ENCODE measurements around the gene BCKDHB.

DNA sequence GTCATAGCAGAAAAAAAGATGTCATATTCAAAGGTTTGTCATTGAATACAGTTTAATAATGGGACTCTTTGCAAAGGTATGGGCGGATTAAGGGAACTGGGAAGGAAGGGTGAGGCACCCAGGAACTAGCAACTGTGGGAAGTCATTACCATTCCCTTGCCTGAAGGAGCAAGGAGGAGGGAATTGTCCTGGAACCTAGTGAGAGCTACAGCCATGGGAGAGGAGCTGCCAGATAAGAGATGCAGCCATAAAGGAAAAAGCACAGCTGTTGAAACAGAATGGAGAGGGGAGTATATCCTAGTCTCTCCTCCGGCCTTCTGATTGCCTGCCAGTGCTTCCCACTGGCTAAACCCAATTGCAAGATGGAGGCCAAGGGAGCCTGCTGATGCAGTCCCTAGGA lies 250.6 kb downstream of the BCKDHB start:
- TF ChIP-seq, protein P1, sequence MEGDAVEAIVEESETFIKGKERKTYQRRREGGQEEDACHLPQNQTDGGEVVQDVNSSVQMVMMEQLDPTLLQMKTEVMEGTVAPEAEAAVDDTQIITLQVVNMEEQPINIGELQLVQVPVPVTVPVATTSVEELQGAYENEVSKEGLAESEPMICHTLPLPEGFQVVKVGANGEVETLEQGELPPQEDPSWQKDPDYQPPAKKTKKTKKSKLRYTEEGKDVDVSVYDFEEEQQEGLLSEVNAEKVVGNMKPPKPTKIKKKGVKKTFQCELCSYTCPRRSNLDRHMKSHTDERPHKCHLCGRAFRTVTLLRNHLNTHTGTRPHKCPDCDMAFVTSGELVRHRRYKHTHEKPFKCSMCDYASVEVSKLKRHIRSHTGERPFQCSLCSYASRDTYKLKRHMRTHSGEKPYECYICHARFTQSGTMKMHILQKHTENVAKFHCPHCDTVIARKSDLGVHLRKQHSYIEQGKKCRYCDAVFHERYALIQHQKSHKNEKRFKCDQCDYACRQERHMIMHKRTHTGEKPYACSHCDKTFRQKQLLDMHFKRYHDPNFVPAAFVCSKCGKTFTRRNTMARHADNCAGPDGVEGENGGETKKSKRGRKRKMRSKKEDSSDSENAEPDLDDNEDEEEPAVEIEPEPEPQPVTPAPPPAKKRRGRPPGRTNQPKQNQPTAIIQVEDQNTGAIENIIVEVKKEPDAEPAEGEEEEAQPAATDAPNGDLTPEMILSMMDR (IDR thresholded peaks at IDR 0.05; ENCODE audit: low read depth, low read length, poor library complexity, severe bottlenecking): no peak
- no peak for TF ChIP-seq EZH2phosphoT487 (IDR thresholded peaks at IDR 0.05; ENCODE audit: borderline replicate concordance, low read length)

All from DOHH2 (cell line).